Measurements from ENCODE around the gene DNAH10.

- no peak for TF ChIP-seq CTCF (conservative IDR thresholded peaks at IDR 0.05; ENCODE audit: low read length)
- TF ChIP-seq EZH2phosphoT487 (IDR thresholded peaks at IDR 0.05; ENCODE audit: borderline replicate concordance): no peak
Measured at GRCh38 chr12:123757561-123757960, 4.5 kb upstream of the DNAH10 start.

All from Loucy (cell line).